ENCODE measurements around the gene DUSP12. TPM values are rescaled to one million over a fixed set of nuclear protein-coding genes. Genes with fewer than 3 reads are reported as not detected.

Gene DUSP12
- total RNA-seq, 3 donors from 2014 or later: 14.6 to 44.9 (median 36.1) TPM

- no peaks in the 10 kb centered on the region for H3K4me1 ChIP-seq
- H3K27me3 ChIP-seq: no peaks in the 10 kb centered on the region
- no peak for DNase-seq (ENCODE audit: low spot score in 2 of 2)
- H3K4me3 ChIP-seq: no peak overlapping the region
- H3K36me3 ChIP-seq: no peaks in the 10 kb centered on the region
- intact Hi-C loops (cut with DNase I; ENCODE audit: low total_unique reads): no loop called here
- TF ChIP-seq CTCF (IDR thresholded peaks at IDR 0.05) (no peak), POLR2A (IDR thresholded peaks at IDR 0.05) (no peak), POLR2AphosphoS5 (IDR thresholded peaks at IDR 0.05) (no peak)
- no peak overlapping the region for H3K27ac ChIP-seq
- H3K9me3 ChIP-seq: no peaks in the 10 kb centered on the region
These were observed 21.0 kb upstream of the DUSP12 start for GRCh38 chr1:161728376-161729226.

GRCh38 chr1:161730050-161730564 is 19.5 kb upstream of the DUSP12 start:
- no peak for TF ChIP-seq CTCF (IDR thresholded peaks at IDR 0.05)
- no peak for TF ChIP-seq POLR2A (IDR thresholded peaks at IDR 0.05)
- no peak for TF ChIP-seq POLR2AphosphoS5 (IDR thresholded peaks at IDR 0.05)
- H3K4me3 ChIP-seq: no peak overlapping the region
- H3K4me1 ChIP-seq: no peaks in the 10 kb centered on the region
- H3K36me3 ChIP-seq: no peaks in the 10 kb centered on the region
- intact Hi-C loops (cut with DNase I; ENCODE audit: low total_unique reads): no loop called here
- no peaks in the 10 kb centered on the region for H3K9me3 ChIP-seq
- H3K27ac ChIP-seq: no peak overlapping the region
- DNase-seq (ENCODE audit: low spot score in 2 of 2): no peak
- H3K27me3 ChIP-seq: no peaks in the 10 kb centered on the region

GRCh38 chr1:161731241-161731640 is 18.3 kb upstream of the DUSP12 start:
- no peaks in the 10 kb centered on the region for H3K9me3 ChIP-seq
- no peaks in the 10 kb centered on the region for H3K4me1 ChIP-seq
- TF ChIP-seq POLR2A (IDR thresholded peaks at IDR 0.05) (no peak), POLR2AphosphoS5 (IDR thresholded peaks at IDR 0.05) (no peak), CTCF (IDR thresholded peaks at IDR 0.05) (no peak)
- intact Hi-C loops (cut with DNase I; ENCODE audit: low total_unique reads): no loop called here
- DNase-seq (ENCODE audit: low spot score in 2 of 2): no peak
- H3K36me3 ChIP-seq: no peaks in the 10 kb centered on the region
- H3K4me3 ChIP-seq: no peak overlapping the region
- H3K27me3 ChIP-seq: no peaks in the 10 kb centered on the region
- H3K27ac ChIP-seq: no peak overlapping the region

- H3K36me3 ChIP-seq: no peaks in the 10 kb centered on the region
- intact Hi-C loops (cut with DNase I; ENCODE audit: low total_unique reads): no loop called here
- H3K4me3 ChIP-seq: no peak overlapping the region
- TF ChIP-seq POLR2AphosphoS5 (IDR thresholded peaks at IDR 0.05) (no peak), CTCF (IDR thresholded peaks at IDR 0.05) (no peak), POLR2A (IDR thresholded peaks at IDR 0.05) (no peak)
- H3K9me3 ChIP-seq: no peaks in the 10 kb centered on the region
- H3K27me3 ChIP-seq: no peaks in the 10 kb centered on the region
- no peak for DNase-seq (ENCODE audit: low spot score in 2 of 2)
- no peak overlapping the region for H3K27ac ChIP-seq
- H3K4me1 ChIP-seq: no peaks in the 10 kb centered on the region
These were observed 17.4 kb upstream of the DUSP12 start for GRCh38 chr1:161731981-161732718.

- DNase-seq (ENCODE audit: low spot score in 2 of 2): no peak
- no peaks in the 10 kb centered on the region for H3K9me3 ChIP-seq
- peak overlapping the region; percentile 33 to 35 for H3K27ac ChIP-seq
- TF ChIP-seq POLR2AphosphoS5 (IDR thresholded peaks at IDR 0.05): no peak
- H3K4me1 ChIP-seq: no peaks in the 10 kb centered on the region
- H3K27me3 ChIP-seq: no peaks in the 10 kb centered on the region
- intact Hi-C loops (cut with DNase I; ENCODE audit: low total_unique reads): no loop called here
- H3K36me3 ChIP-seq: no peaks in the 10 kb centered on the region
- H3K4me3 ChIP-seq: no peak overlapping the region
These were observed 16.1 kb upstream of the DUSP12 start for GRCh38 chr1:161733526-161733925.
